Measurements from ENCODE around the gene NAA50.

Gene NAA50

GRCh38 chr3:113684271-113684819 is 61.7 kb downstream of the NAA50 start:
- DNase-seq: no peak

DNA sequence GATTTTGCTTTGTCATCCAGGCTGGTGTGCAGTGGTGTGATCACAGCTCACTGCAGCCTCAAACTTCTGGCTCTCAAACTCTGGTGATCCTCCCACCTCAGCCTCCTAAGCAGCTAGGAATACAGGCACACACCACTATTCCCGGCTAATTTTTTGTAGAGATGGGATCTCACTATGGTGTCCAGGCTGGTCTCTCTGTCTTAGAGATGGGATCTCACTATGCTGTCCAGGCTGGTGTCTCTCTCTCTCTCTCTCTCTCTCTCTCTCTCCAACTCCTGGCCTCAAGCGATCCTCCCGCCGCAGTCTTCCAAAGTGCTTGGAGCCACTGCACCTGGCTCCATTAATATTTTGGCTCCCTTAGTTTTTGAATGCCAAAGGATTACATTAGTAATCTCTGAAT is 67.3 kb downstream of the NAA50 start:
- DNase-seq: no peak

DNA sequence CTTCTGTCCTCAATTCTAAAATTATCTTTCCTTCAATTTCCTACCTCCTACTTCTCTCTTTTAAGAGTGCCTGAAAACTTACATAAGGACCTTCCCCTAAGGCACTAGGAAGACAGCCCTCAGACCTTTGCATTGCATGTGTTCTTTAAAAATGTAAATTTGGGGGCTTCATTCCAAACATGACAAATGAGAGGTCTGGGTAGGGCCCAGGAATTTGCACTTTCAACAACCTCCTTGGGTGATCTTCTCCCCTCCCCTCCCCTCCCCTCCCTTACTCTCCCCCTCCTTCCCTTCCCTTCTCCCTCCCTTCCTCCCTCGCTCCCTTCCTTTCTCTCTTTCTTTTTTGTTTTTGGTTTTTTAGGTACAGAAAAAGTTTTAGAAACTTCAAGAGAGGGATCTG is 68.3 kb downstream of the NAA50 start:
- DNase-seq: no peak

- DNase-seq: no peak
These were observed 69.8 kb downstream of the NAA50 start for GRCh38 chr3:113676261-113676660.

DNA sequence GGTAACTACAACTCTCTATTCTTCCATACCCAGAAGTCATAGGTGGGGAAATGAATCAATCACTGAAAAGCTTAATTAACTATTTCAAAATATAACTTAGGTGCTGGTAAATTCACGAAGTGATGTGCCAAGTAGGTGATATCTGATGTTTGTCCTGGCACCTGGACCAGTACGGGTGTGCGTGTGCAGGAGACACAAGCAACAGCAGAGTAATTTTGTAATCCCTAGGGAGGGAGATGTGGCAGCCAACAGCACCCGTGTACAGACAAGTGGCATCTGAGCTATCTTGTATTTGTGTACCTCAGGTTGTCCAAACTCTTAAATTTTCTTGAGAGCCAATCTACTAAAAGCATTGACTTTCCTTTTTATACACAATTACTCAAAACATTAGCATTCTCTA is 72.5 kb downstream of the NAA50 start:
- no peak for DNase-seq

DNA sequence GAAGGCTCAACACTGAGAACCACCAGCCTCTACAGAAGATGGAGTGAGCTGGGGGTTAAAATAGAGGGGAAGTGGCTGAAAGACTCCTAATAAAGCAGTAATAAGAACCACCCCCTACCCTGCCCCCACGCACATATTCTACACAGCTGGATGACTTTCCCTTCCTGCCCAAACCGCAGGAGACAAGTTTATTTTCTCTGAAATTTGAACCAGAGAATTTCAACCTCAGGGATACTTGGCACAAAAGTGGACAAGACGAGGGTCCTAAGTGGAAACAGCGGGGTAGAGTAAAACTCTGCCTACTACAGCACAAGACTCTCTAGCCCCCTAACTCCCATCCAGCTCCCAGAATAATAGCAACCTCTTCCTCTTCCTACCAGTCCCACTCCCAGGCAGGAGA is 78.0 kb downstream of the NAA50 start:
- DNase-seq: no peak

Measured in stimulated activated CD4-positive, alpha-beta T cell treated with anti-CD3 and anti-CD28 coated beads, Interleukin-4, amount 100 ng/mL, for 4 hours (primary cell).